HepG2 (cell line): Measurements from ENCODE around the gene CKS2. TPM values are rescaled to one million over a fixed set of nuclear protein-coding genes. Genes with fewer than 3 reads are reported as not detected.

Source experiments
- ATAC-seq: fragments of 200-7000 bp; cut with Tn5 transposase; 3 replicates; pipeline ENCODE4 v1.9.1; 2020; ENCODE audit warnings: mild to moderate bottlenecking, moderate library complexity
- BruUV-seq: library from RNA; stranded (reverse); fragments of 400-500 nt; replicated peaks from 2 replicates; lab custom pipeline; 2021; lab: Mats Ljungman, UMichigan
- CTCF ChIA-PET: fragments of 300-600 bp; formaldehyde crosslinking; extraction: SDS; loops from one replicate; lab custom pipeline; 2021; ENCODE audit warnings: low total read pairs, inconsistent platforms, low intra/inter-chr PET ratio; lab: Yijun Ruan, JAX
- POLR2A ChIA-PET: fragments of 350-600 bp; sonication (Branson Sonifier 250); formaldehyde crosslinking; loops from one replicate; lab custom pipeline; 2020; ENCODE audit warnings: antibody characterized with exemption, inconsistent platforms; lab: Yijun Ruan, JAX
- DNase-seq: peaks from one replicate; pipeline ENCODE4 v3.0.0-alpha.2; 2015; ENCODE audit warnings: low spot score
- FAIRE-seq: peaks from 3 replicates; lab custom pipeline; 2011; peaks lifted over from hg19 to GRCh38; lab: Jason Lieb, UNC
- H2AFZ ChIP-seq: one replicate; pipeline ENCODE4 v1.6.1; 2011; ENCODE audit warnings: low read length, inconsistent platforms
- H3K27ac ChIP-seq: fragments of 300-600 bp; 3 replicates; pipeline ENCODE4 v1.8.0; 2011; ENCODE audit warnings: mixed run types, mild to moderate bottlenecking, mixed read lengths, low read length, inconsistent platforms; ENCODE audit not compliant: insufficient read depth; ENCODE audit errors: extremely low read length
- H3K27me3 ChIP-seq, 2 experiments: fragments of 200-600 bp in 1 of 2; 2 replicates in 1 of 2; 3 replicates in 1 of 2; pipeline versions ENCODE4 v1.6.0 to v1.8.0; 2011; ENCODE audit warnings: low read length in 2 of 2, mild to moderate bottlenecking in 2 of 2, moderate library complexity in 2 of 2, inconsistent platforms in 1 of 2; ENCODE audit not compliant: insufficient read depth in 2 of 2, control insufficient read depth in 1 of 2
- H3K36me3 ChIP-seq, 2 experiments: fragments of 200-600 bp in 1 of 2; replicated peaks in 1 of 2; 2 replicates in 1 of 2; 3 replicates in 1 of 2; pipeline versions ENCODE4 v1.5.1 to v1.8.0; 2011; ENCODE audit warnings: low read length in 2 of 2, inconsistent platforms in 1 of 2; ENCODE audit not compliant: insufficient read depth in 2 of 2, control insufficient read depth in 1 of 2
- H3K4me1 ChIP-seq: 2 replicates; pipeline ENCODE4 v1.5.1; 2012; ENCODE audit warnings: low read length, inconsistent platforms; ENCODE audit not compliant: insufficient read depth
- H3K4me2 ChIP-seq: 2 replicates; pipeline ENCODE4 v1.6.0; 2011; ENCODE audit warnings: low read depth, low read length, inconsistent platforms
- H3K4me3 ChIP-seq, 3 experiments: fragments of 200-600 bp in 1 of 3; sonication (generic), shearing (Covaris generic) in 1 of 3; replicated peaks in 1 of 3; 2 replicates each; pipeline ENCODE4 v1.5.1; 2011 to 2016; ENCODE audit warnings: low read length in 3 of 3, inconsistent platforms in 2 of 3, low read depth in 2 of 3, mild to moderate bottlenecking in 2 of 3, control low read depth in 1 of 3, mixed read lengths in 1 of 3; ENCODE audit not compliant: insufficient read depth in 1 of 3
- H3K79me2 ChIP-seq: one replicate; pipeline ENCODE4 v1.6.1; 2011; ENCODE audit warnings: low read length, inconsistent platforms; ENCODE audit not compliant: insufficient read depth
- H3K9ac ChIP-seq: 2 replicates; pipeline ENCODE4 v1.6.0; 2011; ENCODE audit warnings: mild to moderate bottlenecking, low read depth, low read length, inconsistent platforms; ENCODE audit not compliant: insufficient read depth
- H3K9me3 ChIP-seq: 2 replicates; pipeline ENCODE4 v1.5.1; 2012; ENCODE audit warnings: mild to moderate bottlenecking, low read length
- H4K20me1 ChIP-seq: 2 replicates; pipeline ENCODE4 v1.6.0; 2011; ENCODE audit warnings: inconsistent platforms, mild to moderate bottlenecking, low read length, moderate library complexity; ENCODE audit not compliant: insufficient read depth
- HES4 ChIP-seq: sonication (generic); formaldehyde crosslinking; IDR thresholded peaks from 2 replicates; pipeline ENCODE4 v1.9.0; 2021; ENCODE audit warnings: mild to moderate bottlenecking, missing genetic modification reagents, borderline replicate concordance
- HMG20A ChIP-seq: IDR thresholded peaks from 2 replicates; pipeline ENCODE4 v1.6.1; 2016; ENCODE audit warnings: borderline replicate concordance
- JUND ChIP-seq: sonication (generic); formaldehyde crosslinking; IDR thresholded peaks from 2 replicates; pipeline ENCODE4 v1.8.0; 2022; ENCODE audit warnings: mild to moderate bottlenecking, missing genetic modification reagents
- POLR2G ChIP-seq: fragments of 200-400 bp; formaldehyde crosslinking; IDR thresholded peaks from 2 replicates; pipeline ENCODE4 v1.6.1; 2018; ENCODE audit warnings: mild to moderate bottlenecking, low read depth, low read length, moderate library complexity
- RXRB ChIP-seq: IDR thresholded peaks from 2 replicates; pipeline ENCODE4 v1.6.1; 2016; ENCODE audit warnings: borderline replicate concordance, missing genetic modification reagents, missing compliant biosample characterization
- SAP130 ChIP-seq: IDR thresholded peaks from 2 replicates; pipeline ENCODE4 v1.6.1; 2016; ENCODE audit warnings: low read depth
- SOX13 ChIP-seq, 3 experiments: fragments of 450-650 bp in 1 of 3; sonication (generic) in 1 of 3; formaldehyde crosslinking in 1 of 3; IDR thresholded peaks in 2 of 3; conservative IDR thresholded peaks in 1 of 3; 2 replicates each; pipeline versions ENCODE4 v1.5.0 to v1.6.1; 2016 to 2020; ENCODE audit warnings: antibody characterized with exemption in 1 of 3, mild to moderate bottlenecking in 1 of 3, missing compliant biosample characterization in 1 of 3, missing genetic modification reagents in 1 of 3, moderate library complexity in 1 of 3
- STAT5B ChIP-seq: sonication (generic); formaldehyde crosslinking; IDR thresholded peaks from 2 replicates; pipeline ENCODE4 v1.4.0; 2020; ENCODE audit warnings: missing genetic modification reagents
- ZSCAN31 ChIP-seq: sonication (generic); formaldehyde crosslinking; IDR thresholded peaks from 2 replicates; pipeline ENCODE4 v1.5.0; 2020; ENCODE audit warnings: low read depth, mild to moderate bottlenecking, missing genetic modification reagents
- WGBS: methylation state at CpG from one replicate; pipeline ENCODE4 v1.1.6; 2017; ENCODE audit warnings: low lambda C conversion rate; 5-methylcytosine and 5-hydroxymethylcytosine counted together
- in situ Hi-C: cut with HindIII; loops from 2 replicates; pipeline ENCODE4 v1.10.0; 2017; ENCODE audit warnings: low pct_unique_long_range_greater_than_20kb; ENCODE audit not compliant: extremely low pct_ligation_motif_present
- intact Hi-C: fragments of 100-400 bp; cut with micrococcal nuclease; formaldehyde crosslinking; loops from one replicate; pipeline ENCODE4 v1.10.0; 2022; ENCODE audit not compliant: unreplicated experiment
- polyA plus RNA-seq, 8 experiments: library from polyadenylated mRNA; depleted of rRNA in 3 of 8; stranded (reverse) in 7 of 8; unstranded in 1 of 8; fragments of >200 nt; fragmentation: Illumina TruSeq in 4 of 8; extraction: Trizol in 4 of 8; gene quantifications; 2 replicates each; pipeline versions ENCODE4 v1.2.1 to v1.2.3, GENCODE V29; 2011 to 2016; ENCODE audit warnings: low read depth in 4 of 8, missing spikeins in 1 of 8, mixed read lengths in 1 of 8; ENCODE audit not compliant: insufficient read depth in 1 of 8
- total RNA-seq, 5 experiments: library from RNA; depleted of rRNA; stranded (reverse); fragments of >200 nt; fragmentation: Illumina TruSeq; extraction: Trizol; gene quantifications; 2 replicates each; pipeline ENCODE4 v1.2.3, GENCODE V29; 2016; ENCODE audit warnings: low read depth in 1 of 5
- TF ChIP-seq, protein P1 (sequence below): IDR thresholded peaks from 2 replicates; pipeline ENCODE4 v1.4.0; 2020; ENCODE audit warnings: mild to moderate bottlenecking, missing genetic modification reagents
- TF ChIP-seq, protein P2 (sequence below): sonication (generic); formaldehyde crosslinking; conservative IDR thresholded peaks from 2 replicates; pipeline ENCODE4 v1.5.0; 2020; ENCODE audit warnings: missing genetic modification reagents

Gene CKS2
- total and polyA plus RNA-seq, 2 of the 13 experiments (the other 11 are each of a cell fraction or from before 2014, with no cell fraction given): 251 to 317 TPM

DNA sequence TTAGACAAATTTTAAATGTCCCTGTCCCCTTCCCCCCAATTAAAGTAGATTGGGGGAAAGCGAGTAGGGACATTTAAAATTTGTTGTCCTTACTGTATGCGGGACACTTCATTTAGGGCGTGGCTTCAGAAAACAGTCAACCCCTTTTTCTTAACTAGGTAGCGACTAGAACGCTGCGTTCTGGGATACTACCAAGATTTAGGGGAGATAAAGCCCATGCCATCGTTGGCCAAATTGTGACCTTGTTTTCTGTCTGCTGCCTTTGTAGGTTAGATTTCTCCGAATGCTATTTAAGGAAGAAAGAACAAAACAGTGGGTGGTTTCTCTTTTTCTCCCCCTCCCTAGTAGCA, 1.2 kb downstream of the CKS2 start:
- H3K9me3 ChIP-seq: no peaks in the 10 kb centered on the region
- POLR2A ChIA-PET: interaction anchor here (2.7 kb wide), 2 partner anchors 45 to 244 kb away, joined by 12 to 13 read pairs; no protein-coding TSS in a partner anchor
- FAIRE-seq: no peak
- no peaks in the 10 kb centered on the region; a peak in 1 of 5 replicates for H3K27me3 ChIP-seq
- no peak for ATAC-seq
- peak overlapping the region; percentile 83 for H3K27ac ChIP-seq
- no TSS peak for BruUV-seq
- H2AFZ ChIP-seq: no peak overlapping the region
- peak overlapping the region; percentile 97 for H3K9ac ChIP-seq
- H3K36me3 ChIP-seq: peaks cover 0 to 23% of the 10 kb centered on the region in 2 experiments; a peak in 1 of 5 replicates
- H3K79me2 ChIP-seq: peaks cover 67% of the 10 kb centered on the region
- peak overlapping the region; percentile 83 for H3K4me2 ChIP-seq
- in situ Hi-C loops: loop anchor here (10.0 kb wide), 1 partner anchor 243 kb away; no protein-coding TSS in a partner anchor
- peaks cover 28% of the 10 kb centered on the region for H4K20me1 ChIP-seq
- no peak for DNase-seq
- H3K4me1 ChIP-seq: peaks cover 49% of the 10 kb centered on the region
- H3K4me3 ChIP-seq: peak overlapping the region; percentile 88 to 94 (median 88)
- whole genome bisulfite sequencing: 2% methylated on average over 8 of the region's 8 CpGs
- CTCF ChIA-PET: no interaction called here
- TF ChIP-seq JUND (CRISPR knock-in tag): no peak
- TF ChIP-seq SAP130 (CRISPR knock-in tag): peak; percentile 58
- TF ChIP-seq POLR2G: 0 out of 2 replicates have a peak, but pooled peaks have one; percentile 24
- TF ChIP-seq RXRB (CRISPR knock-in tag): no peak
- intact Hi-C loops: no loop called here

DNA sequence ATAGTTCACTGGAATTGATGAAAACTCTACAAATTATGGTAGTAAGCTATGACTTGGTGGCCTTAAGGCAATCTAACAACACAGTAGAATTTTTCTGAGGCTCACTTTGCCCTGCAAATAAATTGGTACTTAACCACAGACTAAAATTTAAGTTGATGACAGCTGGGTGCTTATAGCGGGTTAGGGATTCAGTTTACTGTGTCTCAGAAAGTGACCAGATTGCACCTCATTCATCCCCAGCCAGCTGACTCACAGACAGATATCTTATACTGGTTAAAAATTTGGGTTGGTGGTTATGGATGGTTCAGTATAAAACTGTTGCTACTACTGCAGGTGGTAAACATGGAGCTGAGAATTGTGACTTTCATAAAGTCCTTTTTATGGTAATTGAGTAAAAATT, 2.8 kb downstream of the CKS2 start:
- POLR2A ChIA-PET: no interaction called here
- no TSS peak for BruUV-seq
- no peak for ATAC-seq
- TF ChIP-seq, protein P1, sequence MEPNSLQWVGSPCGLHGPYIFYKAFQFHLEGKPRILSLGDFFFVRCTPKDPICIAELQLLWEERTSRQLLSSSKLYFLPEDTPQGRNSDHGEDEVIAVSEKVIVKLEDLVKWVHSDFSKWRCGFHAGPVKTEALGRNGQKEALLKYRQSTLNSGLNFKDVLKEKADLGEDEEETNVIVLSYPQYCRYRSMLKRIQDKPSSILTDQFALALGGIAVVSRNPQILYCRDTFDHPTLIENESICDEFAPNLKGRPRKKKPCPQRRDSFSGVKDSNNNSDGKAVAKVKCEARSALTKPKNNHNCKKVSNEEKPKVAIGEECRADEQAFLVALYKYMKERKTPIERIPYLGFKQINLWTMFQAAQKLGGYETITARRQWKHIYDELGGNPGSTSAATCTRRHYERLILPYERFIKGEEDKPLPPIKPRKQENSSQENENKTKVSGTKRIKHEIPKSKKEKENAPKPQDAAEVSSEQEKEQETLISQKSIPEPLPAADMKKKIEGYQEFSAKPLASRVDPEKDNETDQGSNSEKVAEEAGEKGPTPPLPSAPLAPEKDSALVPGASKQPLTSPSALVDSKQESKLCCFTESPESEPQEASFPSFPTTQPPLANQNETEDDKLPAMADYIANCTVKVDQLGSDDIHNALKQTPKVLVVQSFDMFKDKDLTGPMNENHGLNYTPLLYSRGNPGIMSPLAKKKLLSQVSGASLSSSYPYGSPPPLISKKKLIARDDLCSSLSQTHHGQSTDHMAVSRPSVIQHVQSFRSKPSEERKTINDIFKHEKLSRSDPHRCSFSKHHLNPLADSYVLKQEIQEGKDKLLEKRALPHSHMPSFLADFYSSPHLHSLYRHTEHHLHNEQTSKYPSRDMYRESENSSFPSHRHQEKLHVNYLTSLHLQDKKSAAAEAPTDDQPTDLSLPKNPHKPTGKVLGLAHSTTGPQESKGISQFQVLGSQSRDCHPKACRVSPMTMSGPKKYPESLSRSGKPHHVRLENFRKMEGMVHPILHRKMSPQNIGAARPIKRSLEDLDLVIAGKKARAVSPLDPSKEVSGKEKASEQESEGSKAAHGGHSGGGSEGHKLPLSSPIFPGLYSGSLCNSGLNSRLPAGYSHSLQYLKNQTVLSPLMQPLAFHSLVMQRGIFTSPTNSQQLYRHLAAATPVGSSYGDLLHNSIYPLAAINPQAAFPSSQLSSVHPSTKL (CRISPR knock-in tag): no peak
- TF ChIP-seq, protein P2, sequence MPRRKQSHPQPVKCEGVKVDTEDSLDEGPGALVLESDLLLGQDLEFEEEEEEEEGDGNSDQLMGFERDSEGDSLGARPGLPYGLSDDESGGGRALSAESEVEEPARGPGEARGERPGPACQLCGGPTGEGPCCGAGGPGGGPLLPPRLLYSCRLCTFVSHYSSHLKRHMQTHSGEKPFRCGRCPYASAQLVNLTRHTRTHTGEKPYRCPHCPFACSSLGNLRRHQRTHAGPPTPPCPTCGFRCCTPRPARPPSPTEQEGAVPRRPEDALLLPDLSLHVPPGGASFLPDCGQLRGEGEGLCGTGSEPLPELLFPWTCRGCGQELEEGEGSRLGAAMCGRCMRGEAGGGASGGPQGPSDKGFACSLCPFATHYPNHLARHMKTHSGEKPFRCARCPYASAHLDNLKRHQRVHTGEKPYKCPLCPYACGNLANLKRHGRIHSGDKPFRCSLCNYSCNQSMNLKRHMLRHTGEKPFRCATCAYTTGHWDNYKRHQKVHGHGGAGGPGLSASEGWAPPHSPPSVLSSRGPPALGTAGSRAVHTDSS (CRISPR knock-in tag): no peak
- TF ChIP-seq STAT5B (CRISPR knock-in tag): no peak
- TF ChIP-seq HES4 (CRISPR knock-in tag): no peak
- TF ChIP-seq SOX13 (IDR thresholded peaks at IDR 0.05): no peak
- no peak for TF ChIP-seq SOX13 (CRISPR knock-in tag; conservative IDR thresholded peaks at IDR 0.05 in 1 of 2, IDR thresholded peaks at IDR 0.05 in 1 of 2)
- TF ChIP-seq HMG20A (CRISPR knock-in tag): no peak
- TF ChIP-seq ZSCAN31 (CRISPR knock-in tag): no peak

More for the DNA sequence above, 2.8 kb downstream of the CKS2 start:
- DNase-seq (no peak), FAIRE-seq (no peak)
- Histone ChIP-seq H3K36me3 (peaks cover 0 to 23% of the 10 kb centered on the region in 2 experiments; a peak in 2 of 5 replicates), H3K4me1 (peaks cover 59% of the 10 kb centered on the region), H3K9ac (peak overlapping the region; percentile 97), H4K20me1 (peaks cover 28% of the 10 kb centered on the region), H3K27me3 (no peaks in the 10 kb centered on the region; a peak in 1 of 5 replicates), H2AFZ (no peak overlapping the region), H3K27ac (peak overlapping the region; percentile 15), H3K79me2 (peaks cover 73% of the 10 kb centered on the region), H3K9me3 (no peaks in the 10 kb centered on the region), H3K4me2 (peak overlapping the region; percentile 83), H3K4me3 (peak overlapping the region; percentile 88 to 94 (median 88); a peak in 5 of 6 replicates)
- CTCF ChIA-PET: no interaction called here
- in situ Hi-C loops (loop anchor here (10.0 kb wide), 1 partner anchor 241 kb away; no protein-coding TSS in a partner anchor), intact Hi-C loops (no loop called here)
- 8% methylated on average over 1 of the region's 1 CpG for WGBS
